Lung (tissue), 12 donors: Measurements from ENCODE around the gene IFIT5. TPM values are rescaled to one million over a fixed set of nuclear protein-coding genes. Genes with fewer than 3 reads are reported as not detected.
"Not testable (repeated sequence)": the region's sequence is repeated elsewhere in the genome, so short reads cannot be mapped to it uniquely, and the experiment has no call there.

Experiments used
- ATAC-seq: fragments of 200-7000 bp; cut with Tn5 transposase; one replicate; pipeline ENCODE4 v1.9.1; 2020; ENCODE audit warnings: moderate number of reproducible peaks; ENCODE audit not compliant: insufficient read depth, low FRiP score
- DNase-seq, 3 donors: peaks; one replicate each; pipeline ENCODE4 v3.0.0-alpha.2; 2013 to 2017
- H3K27ac ChIP-seq, 2 donors: one replicate each; pipeline ENCODE4 v1.5.1; 2013; ENCODE audit warnings: mild to moderate bottlenecking in 2 of 2, moderate library complexity in 2 of 2, control low read depth in 1 of 2, inconsistent platforms in 1 of 2, low read depth in 1 of 2, low read length in 1 of 2
- H3K27me3 ChIP-seq, 3 donors: one replicate each; pipeline ENCODE4 v1.5.1; 2013; ENCODE audit warnings: low read length in 2 of 3; ENCODE audit not compliant: control insufficient read depth in 3 of 3, insufficient read depth in 3 of 3
- H3K36me3 ChIP-seq, 4 donors: one replicate each; pipeline ENCODE4 v1.5.1; 2013; ENCODE audit warnings: low read length in 4 of 4, mild to moderate bottlenecking in 1 of 4, moderate library complexity in 1 of 4; ENCODE audit not compliant: control insufficient read depth in 4 of 4, insufficient read depth in 4 of 4
- H3K4me1 ChIP-seq, 5 donors: one replicate each; pipeline ENCODE4 v1.5.1; 2013; ENCODE audit warnings: low read length in 5 of 5, mild to moderate bottlenecking in 2 of 5, moderate library complexity in 1 of 5; ENCODE audit not compliant: control insufficient read depth in 5 of 5, insufficient read depth in 5 of 5
- H3K4me3 ChIP-seq: one replicate; pipeline ENCODE4 v1.5.1; 2013; ENCODE audit warnings: mild to moderate bottlenecking, control low read depth, moderate library complexity
- H3K9ac ChIP-seq, 2 donors: one replicate each; pipeline ENCODE4 v1.5.1; 2013; ENCODE audit warnings: low read length in 2 of 2, control low read depth in 1 of 2; ENCODE audit not compliant: insufficient read depth in 1 of 2
- H3K9me3 ChIP-seq, 4 donors: one replicate each; pipeline ENCODE4 v1.5.1; 2013; ENCODE audit warnings: low read length in 3 of 4, mild to moderate bottlenecking in 1 of 4, moderate library complexity in 1 of 4; ENCODE audit not compliant: control insufficient read depth in 4 of 4, insufficient read depth in 3 of 4
- CTCF ChIP-seq: IDR thresholded peaks from 2 replicates; pipeline ENCODE4 v1.5.1; 2012; ENCODE audit warnings: mild to moderate bottlenecking; ENCODE audit errors: control extremely low read depth, extremely low read depth
- WGBS, 2 donors: extraction: QIAGEN DNeasy Blood & Tissue Kit; methylation state at CpG; one replicate each; pipeline ENCODE4 v1.1.7; 2013; 5-methylcytosine and 5-hydroxymethylcytosine counted together
- polyA plus RNA-seq, 2 donors: library from polyadenylated mRNA; stranded (reverse); fragments of 200-250 nt; gene quantifications; one replicate each; pipeline ENCODE4 v1.2.1, GENCODE V29; 2013
- total RNA-seq, 2 donors: library from RNA; depleted of rRNA in 1 of 2; stranded (reverse); fragments of >200 nt in 1 of 2; gene quantifications; one replicate each; pipeline ENCODE4 v1.2.1, GENCODE V29; 2014 to 2021
- donor health status: control.
- donor health status: control.
- donor health status: Bipolar disorder and iron deficiency.
- donor health status: healthy.
- donor health status: DM: yes; HTN: yes; CAD: no.

IFIT5 gene
- total and polyA plus RNA-seq, 4 donors, result 12.6 to 21.8 (median 15.6) TPM

GRCh38 chr10:89442289-89442688 lies 27.9 kb downstream of the IFIT5 start:
- TF ChIP-seq CTCF, result no peak
- Histone ChIP-seq H3K4me1 (peaks cover 0 to 4% (median 3%) of the 10 kb centered on the region in 5 donors), H3K27ac (no peak overlapping the region), H3K27me3 (no peaks in the 10 kb centered on the region), H3K4me3 (no peak overlapping the region), H3K9ac (no peak overlapping the region), H3K9me3 (peaks cover 0 to 4% (median 0%) of the 10 kb centered on the region in 4 donors), H3K36me3 (no peaks in the 10 kb centered on the region)
- no peak for ATAC-seq
- DNase-seq, result no peak
- WGBS, 2 donors, result 83 to 88% methylated on average over 1 of the region's 1 CpG

GRCh38 chr10:89444819-89445218 lies 30.5 kb downstream of the IFIT5 start:
- H3K27me3 ChIP-seq, H3K9me3 ChIP-seq, H3K9ac ChIP-seq, ATAC-seq, DNase-seq, H3K27ac ChIP-seq, H3K4me3 ChIP-seq, H3K36me3 ChIP-seq, H3K4me1 ChIP-seq: not testable (repeated sequence)
- 96 to 98% methylated on average over 7 of the region's 7 CpGs for WGBS, 2 donors

- ATAC-seq, result no peak
- no peak overlapping the region for H3K27ac ChIP-seq
Measured at GRCh38 chr10:89450901-89451300, 36.5 kb downstream of the IFIT5 start.

GRCh38 chr10:89452193-89452592 lies 37.8 kb downstream of the IFIT5 start:
- no peak overlapping the region for H3K4me3 ChIP-seq
- DNase-seq (no peak), ATAC-seq (no peak)
- no peaks in the 10 kb centered on the region for H3K36me3 ChIP-seq
- no peak overlapping the region for H3K9ac ChIP-seq
- H3K9me3 ChIP-seq, result no peaks in the 10 kb centered on the region
- WGBS, 2 donors, result 44 to 56% methylated on average over 1 of the region's 1 CpG
- no peak overlapping the region for H3K27ac ChIP-seq
- TF ChIP-seq CTCF, result no peak
- peaks cover 0 to 4% (median 0%) of the 10 kb centered on the region in 5 donors for H3K4me1 ChIP-seq
- no peaks in the 10 kb centered on the region for H3K27me3 ChIP-seq

More at GRCh38 chr10:89450901-89451300, 36.5 kb downstream of the IFIT5 start:
- no peak overlapping the region for H3K4me3 ChIP-seq
- no peaks in the 10 kb centered on the region for H3K27me3 ChIP-seq
- H3K4me1 ChIP-seq, result peaks cover 0 to 3% (median 0%) of the 10 kb centered on the region in 5 donors
- no peak for TF ChIP-seq CTCF
- no peaks in the 10 kb centered on the region for H3K9me3 ChIP-seq
- H3K36me3 ChIP-seq, result no peaks in the 10 kb centered on the region
- no peak for DNase-seq
- WGBS, 2 donors, result 76 to 91% methylated on average over 2 of the region's 2 CpGs
- no peak overlapping the region for H3K9ac ChIP-seq
